Subcutaneous abdominal adipose tissue (tissue), 5 donors: ENCODE data around the gene DLG5.
"Not testable (repeated sequence)": the region's sequence is repeated elsewhere in the genome, so short reads cannot be mapped to it uniquely, and the experiment has no call there.

Experiments used
- H3K27ac ChIP-seq: one replicate; pipeline ENCODE4 v1.7.0; 2013; ENCODE audit warnings: low read depth, mild to moderate bottlenecking, inconsistent platforms, low read length, moderate library complexity
- H3K27me3 ChIP-seq, 5 donors: one replicate each; pipeline ENCODE4 v1.7.0; 2013; ENCODE audit warnings: low read length in 5 of 5, inconsistent platforms in 1 of 5; ENCODE audit not compliant: control insufficient read depth in 5 of 5, insufficient read depth in 4 of 5
- H3K36me3 ChIP-seq, 5 donors: one replicate each; pipeline ENCODE4 v1.7.0; 2013; ENCODE audit warnings: low read length in 5 of 5; ENCODE audit not compliant: control insufficient read depth in 5 of 5, insufficient read depth in 5 of 5
- H3K4me1 ChIP-seq, 5 donors: one replicate each; pipeline ENCODE4 v1.7.0; 2013; ENCODE audit warnings: low read length in 5 of 5, mild to moderate bottlenecking in 3 of 5, moderate library complexity in 1 of 5; ENCODE audit not compliant: control insufficient read depth in 5 of 5, insufficient read depth in 5 of 5
- H3K4me3 ChIP-seq, 5 donors: one replicate each; pipeline ENCODE4 v1.7.0; 2013; ENCODE audit warnings: low read length in 5 of 5, low read depth in 1 of 5
- H3K9ac ChIP-seq, 5 donors: one replicate each; pipeline ENCODE4 v1.7.0; 2013; ENCODE audit warnings: low read length in 5 of 5, mild to moderate bottlenecking in 4 of 5, moderate library complexity in 3 of 5
- H3K9me3 ChIP-seq, 5 donors: one replicate each; pipeline ENCODE4 v1.7.0; 2013; ENCODE audit warnings: low read length in 5 of 5; ENCODE audit not compliant: control insufficient read depth in 5 of 5
- donor health status: healthy.
- donor health status: healthy.
- donor health status: healthy.
- donor health status: healthy.
- donor health status: healthy.

The DLG5 gene

GRCh38 chr10:77768039-77768438 is 158.5 kb downstream of the DLG5 start:
- no peaks in the 10 kb centered on the region for H3K27me3 ChIP-seq
- H3K27ac ChIP-seq, result no peak overlapping the region
- peaks cover 0 to 5% (median 0%) of the 10 kb centered on the region in 5 donors for H3K4me1 ChIP-seq
- H3K36me3 ChIP-seq, result no peaks in the 10 kb centered on the region
- no peak overlapping the region for H3K4me3 ChIP-seq
- H3K9ac ChIP-seq, result no peak overlapping the region
- H3K9me3 ChIP-seq, result no peaks in the 10 kb centered on the region

GRCh38 chr10:77763453-77764430 is 162.8 kb downstream of the DLG5 start:
- Histone ChIP-seq H3K9ac (no peak overlapping the region), H3K4me1 (no peaks in the 10 kb centered on the region), H3K36me3 (no peaks in the 10 kb centered on the region), H3K27ac (no peak overlapping the region), H3K27me3 (no peaks in the 10 kb centered on the region), H3K9me3 (no peaks in the 10 kb centered on the region), H3K4me3 (no peak overlapping the region)

GRCh38 chr10:77758406-77758805 is 168.1 kb downstream of the DLG5 start:
- not testable (repeated sequence) for H3K36me3 ChIP-seq, H3K4me1 ChIP-seq, H3K9ac ChIP-seq, H3K9me3 ChIP-seq, H3K4me3 ChIP-seq, H3K27ac ChIP-seq, H3K27me3 ChIP-seq

DNA sequence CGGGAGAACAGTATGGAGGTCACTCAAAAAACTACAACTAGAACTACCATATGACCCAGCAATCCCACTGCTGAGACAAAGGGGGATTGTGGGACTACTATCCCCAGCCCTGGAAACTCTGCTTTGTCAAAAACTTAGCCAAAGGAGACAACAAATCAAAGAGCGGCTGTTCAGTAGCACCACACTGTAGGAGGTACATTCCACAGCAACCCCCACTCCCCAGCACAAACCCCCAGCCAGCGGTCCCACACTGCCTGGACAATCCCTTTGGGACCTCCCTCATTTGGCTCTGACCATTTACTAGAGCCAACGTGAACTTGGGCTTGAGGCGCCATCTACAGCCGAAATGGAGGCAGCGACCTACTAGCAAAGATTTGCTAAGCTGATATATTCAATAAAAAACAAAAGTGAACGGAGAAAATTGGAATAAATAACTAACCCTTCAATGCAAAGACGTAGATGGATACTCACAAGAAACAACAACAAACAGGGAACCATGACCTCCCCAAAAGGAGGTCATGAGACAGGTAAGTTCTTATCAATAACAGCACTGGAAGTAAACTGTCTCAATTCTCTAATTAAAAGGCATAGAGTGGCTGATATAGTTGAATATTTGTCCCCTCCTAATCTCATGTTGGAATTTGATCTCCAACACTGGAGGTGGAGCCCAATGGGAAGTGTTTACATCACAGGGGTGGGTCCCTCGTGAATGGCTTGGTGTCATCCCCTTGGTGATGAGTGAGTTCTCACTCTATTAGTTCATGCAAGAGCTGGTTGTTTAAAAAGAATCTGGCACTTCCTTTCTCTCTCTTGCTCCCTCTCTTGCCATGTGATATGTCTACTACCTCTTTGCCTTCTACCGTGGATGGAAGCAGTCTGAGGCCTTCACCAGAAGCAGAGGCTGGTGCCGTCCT is 170.0 kb downstream of the DLG5 start:
- Histone ChIP-seq H3K27me3 (no peaks in the 10 kb centered on the region), H3K4me1 (peaks cover 0 to 4% (median 3%) of the 10 kb centered on the region in 5 donors), H3K36me3 (no peaks in the 10 kb centered on the region), H3K9me3 (no peaks in the 10 kb centered on the region), H3K27ac (no peak overlapping the region), H3K9ac (no peak overlapping the region), H3K4me3 (peak overlapping the region in 2 of 5 donors; percentile 8 to 26)

DNA sequence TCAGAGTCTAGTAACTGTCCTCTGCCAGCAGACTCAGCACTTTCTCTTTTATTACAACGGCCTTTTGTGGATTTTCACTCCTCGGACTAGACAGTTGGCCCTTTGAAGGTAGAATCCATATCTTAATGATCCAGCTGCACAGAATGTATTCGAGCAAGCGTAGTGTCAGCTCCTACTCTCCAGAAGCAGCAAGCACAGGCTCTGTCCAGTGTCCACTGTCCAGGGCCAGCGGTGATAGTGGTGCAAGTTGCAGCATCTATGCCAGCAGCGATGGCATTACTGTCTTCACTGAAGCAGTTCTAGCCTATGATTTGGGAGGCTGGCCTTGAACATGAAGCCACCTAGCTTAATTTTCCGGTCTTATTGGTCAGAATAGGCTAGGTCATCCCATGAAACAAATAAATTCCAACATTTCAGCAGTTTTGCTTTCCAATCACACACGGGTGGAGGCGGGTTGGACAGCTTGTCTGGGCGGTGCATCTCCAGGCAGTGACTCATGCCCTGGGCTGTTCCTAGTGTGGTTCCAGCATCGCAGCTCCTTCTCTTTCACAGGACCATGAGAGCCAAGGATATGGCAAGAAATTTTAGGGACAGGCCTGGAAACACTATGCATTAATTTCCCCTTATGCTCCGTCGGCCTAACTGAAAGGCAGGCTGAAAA is 180.4 kb downstream of the DLG5 start:
- no peak overlapping the region for H3K27ac ChIP-seq
- no peaks in the 10 kb centered on the region for H3K36me3 ChIP-seq
- H3K9ac ChIP-seq, result no peak overlapping the region
- peak overlapping the region in 2 of 5 donors; percentile 7 to 23 for H3K4me3 ChIP-seq
- H3K4me1 ChIP-seq, result peaks cover 0 to 2% (median 0%) of the 10 kb centered on the region in 5 donors
- peaks cover 0 to 3% (median 0%) of the 10 kb centered on the region in 5 donors for H3K9me3 ChIP-seq
- H3K27me3 ChIP-seq, result no peaks in the 10 kb centered on the region

GRCh38 chr10:77744245-77744644 is 182.3 kb downstream of the DLG5 start:
- Histone ChIP-seq H3K27me3 (no peaks in the 10 kb centered on the region), H3K9me3 (peaks cover 0 to 11% (median 0%) of the 10 kb centered on the region in 5 donors), H3K4me1 (peaks cover 0 to 2% (median 0%) of the 10 kb centered on the region in 5 donors), H3K36me3 (no peaks in the 10 kb centered on the region), H3K27ac (no peak overlapping the region), H3K9ac (no peak overlapping the region), H3K4me3 (no peak overlapping the region)

DNA sequence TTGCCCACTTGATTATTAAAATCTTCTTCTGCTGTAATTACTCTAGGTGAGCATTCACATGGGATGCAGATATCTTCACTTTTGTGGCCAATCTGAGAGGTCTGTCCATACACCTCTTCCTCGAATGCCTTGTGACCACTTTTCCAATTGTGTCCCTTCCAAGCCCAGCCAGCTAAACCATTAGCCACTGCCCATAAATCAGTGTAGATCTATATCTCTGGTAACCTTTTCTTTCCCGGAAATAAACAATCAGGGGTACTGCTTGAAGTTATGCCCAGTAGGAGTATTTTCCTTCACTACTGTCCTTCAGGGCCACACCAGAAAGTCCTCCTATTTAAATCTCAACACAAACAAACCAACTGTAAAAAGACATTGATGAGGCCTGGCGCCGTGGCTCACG is 184.4 kb downstream of the DLG5 start:
- Histone ChIP-seq H3K4me3 (no peak overlapping the region), H3K9me3 (peaks cover 0 to 11% (median 0%) of the 10 kb centered on the region in 5 donors), H3K4me1 (peaks cover 0 to 2% (median 0%) of the 10 kb centered on the region in 5 donors), H3K9ac (no peak overlapping the region), H3K27ac (no peak overlapping the region), H3K27me3 (no peaks in the 10 kb centered on the region), H3K36me3 (no peaks in the 10 kb centered on the region)

DNA sequence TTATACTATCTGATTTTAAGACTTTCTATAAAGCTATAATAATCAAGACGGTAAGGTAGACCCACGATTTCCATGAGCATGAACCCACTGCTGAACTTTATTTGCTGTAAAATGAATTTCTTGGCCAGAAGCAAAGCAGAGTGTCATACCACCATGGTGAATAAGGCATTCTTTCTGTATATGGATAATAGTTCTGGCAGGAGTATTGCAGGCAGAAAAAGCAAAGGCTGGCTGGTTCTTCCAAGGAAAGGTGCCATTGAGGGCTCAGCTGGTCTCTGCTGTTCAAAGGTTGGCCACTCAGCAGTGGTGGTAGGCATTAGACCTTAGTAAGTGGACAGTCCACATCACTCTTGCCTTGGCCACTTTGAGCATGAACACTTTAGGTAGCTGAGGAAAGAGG is 184.8 kb downstream of the DLG5 start:
- H3K27me3 ChIP-seq, result no peaks in the 10 kb centered on the region
- no peak overlapping the region for H3K9ac ChIP-seq
- H3K9me3 ChIP-seq, result peaks cover 0 to 11% (median 0%) of the 10 kb centered on the region in 5 donors
- no peaks in the 10 kb centered on the region for H3K36me3 ChIP-seq
- H3K27ac ChIP-seq, result no peak overlapping the region
- no peak overlapping the region for H3K4me3 ChIP-seq
- H3K4me1 ChIP-seq, result peaks cover 0 to 2% (median 0%) of the 10 kb centered on the region in 5 donors
